Liver (tissue), 9 donors: Measurements from ENCODE around the gene RAB31. TPM values are rescaled to one million over a fixed set of nuclear protein-coding genes. Genes with fewer than 3 reads are reported as not detected.

Experiments
- DNase-seq: peaks from one replicate; pipeline ENCODE4 v3.0.0-alpha.2; 2017; ENCODE audit warnings: low spot score
- H3K27ac ChIP-seq, 2 donors: one replicate each; pipeline ENCODE4 v1.7.0; 2013; ENCODE audit warnings: inconsistent platforms in 2 of 2, low read length in 2 of 2, control low read depth in 1 of 2, low read depth in 1 of 2, mild to moderate bottlenecking in 1 of 2
- H3K27me3 ChIP-seq, 4 donors: one replicate each; pipeline versions ENCODE4 v1.6.1 to v1.7.0; 2013; ENCODE audit warnings: low read length in 3 of 4, inconsistent platforms in 1 of 4, mild to moderate bottlenecking in 1 of 4, moderate library complexity in 1 of 4; ENCODE audit not compliant: control insufficient read depth in 4 of 4, insufficient read depth in 4 of 4
- H3K36me3 ChIP-seq, 4 donors: one replicate each; pipeline versions ENCODE4 v1.6.1 to v1.7.0; 2013; ENCODE audit warnings: low read length in 3 of 4, mild to moderate bottlenecking in 3 of 4, low read depth in 1 of 4, moderate library complexity in 1 of 4; ENCODE audit not compliant: control insufficient read depth in 4 of 4, insufficient read depth in 3 of 4
- H3K4me1 ChIP-seq, 4 donors: one replicate each; pipeline versions ENCODE4 v1.6.1 to v1.7.0; 2013; ENCODE audit warnings: low read length in 3 of 4, mild to moderate bottlenecking in 3 of 4, moderate library complexity in 1 of 4; ENCODE audit not compliant: control insufficient read depth in 4 of 4, insufficient read depth in 4 of 4
- H3K4me3 ChIP-seq, 3 donors: one replicate each; pipeline versions ENCODE4 v1.6.1 to v1.7.0; 2013; ENCODE audit warnings: low read length in 3 of 3, control low read depth in 1 of 3, low read depth in 1 of 3, mild to moderate bottlenecking in 1 of 3
- H3K9ac ChIP-seq, 2 donors: one replicate each; pipeline ENCODE4 v1.7.0; 2013; ENCODE audit warnings: low read length in 2 of 2, mild to moderate bottlenecking in 2 of 2, moderate library complexity in 2 of 2, control low read depth in 1 of 2, low read depth in 1 of 2
- H3K9me3 ChIP-seq, 4 donors: one replicate each; pipeline versions ENCODE4 v1.6.1 to v1.7.0; 2013; ENCODE audit warnings: low read length in 3 of 4; ENCODE audit not compliant: control insufficient read depth in 4 of 4
- ATF3 ChIP-seq: IDR thresholded peaks from 2 replicates; pipeline ENCODE4 v1.6.1; 2016; ENCODE audit warnings: antibody characterized with exemption
- CTCF ChIP-seq: fragments of 150-350 bp; IDR thresholded peaks from 2 replicates; pipeline ENCODE4 v1.5.1; 2017; ENCODE audit warnings: improper control_type of control experiment, low read depth, low read length; ENCODE audit not compliant: missing input control
- EGR1 ChIP-seq, 2 donors: IDR thresholded peaks; 2 replicates each; pipeline ENCODE4 v1.6.1; 2016 to 2018; ENCODE audit warnings: antibody characterized with exemption in 2 of 2, low read depth in 2 of 2
- FOXA2 ChIP-seq: IDR thresholded peaks from 2 replicates; pipeline ENCODE4 v1.6.1; 2016; ENCODE audit warnings: antibody characterized with exemption
- GABPA ChIP-seq, 2 donors: IDR thresholded peaks in 1 of 2; conservative IDR thresholded peaks in 1 of 2; 2 replicates each; pipeline ENCODE4 v1.6.1; 2016; ENCODE audit warnings: antibody characterized with exemption in 2 of 2, mild to moderate bottlenecking in 1 of 2, moderate library complexity in 1 of 2
- HNF4A ChIP-seq, 2 donors: conservative IDR thresholded peaks; 2 replicates each; pipeline ENCODE4 v1.6.1; 2016; ENCODE audit warnings: antibody characterized with exemption in 2 of 2, mild to moderate bottlenecking in 2 of 2
- HNF4G ChIP-seq: IDR thresholded peaks from 2 replicates; pipeline ENCODE4 v1.6.1; 2016; ENCODE audit warnings: antibody characterized with exemption
- JUND ChIP-seq, 2 donors: IDR thresholded peaks; 2 replicates each; pipeline ENCODE4 v1.6.1; 2016; ENCODE audit warnings: antibody characterized with exemption in 2 of 2
- MAX ChIP-seq: IDR thresholded peaks from 2 replicates; pipeline ENCODE4 v1.6.1; 2016; ENCODE audit warnings: antibody characterized with exemption
- NR2F2 ChIP-seq: IDR thresholded peaks from 2 replicates; pipeline ENCODE4 v1.6.1; 2016; ENCODE audit warnings: antibody characterized with exemption
- RAD21 ChIP-seq, 2 donors: IDR thresholded peaks; 2 replicates each; pipeline ENCODE4 v1.6.1; 2016; ENCODE audit warnings: antibody characterized with exemption in 2 of 2, mild to moderate bottlenecking in 2 of 2
- REST ChIP-seq: IDR thresholded peaks from 2 replicates; pipeline ENCODE4 v1.6.1; 2016; ENCODE audit warnings: antibody characterized with exemption, mild to moderate bottlenecking
- RXRA ChIP-seq, 2 donors: IDR thresholded peaks; 2 replicates each; pipeline ENCODE4 v1.6.1; 2017 to 2018; ENCODE audit warnings: antibody characterized with exemption in 2 of 2, mild to moderate bottlenecking in 1 of 2
- SP1 ChIP-seq: IDR thresholded peaks from 2 replicates; pipeline ENCODE4 v1.6.1; 2018; ENCODE audit warnings: antibody characterized with exemption, mild to moderate bottlenecking
- TAF1 ChIP-seq: conservative IDR thresholded peaks from 2 replicates; pipeline ENCODE4 v1.6.1; 2016; ENCODE audit warnings: antibody characterized with exemption, mild to moderate bottlenecking
- WGBS: extraction: QIAGEN DNeasy Blood & Tissue Kit; methylation state at CpG from one replicate; pipeline ENCODE4 v1.1.7; 2013; 5-methylcytosine and 5-hydroxymethylcytosine counted together
- polyA plus RNA-seq, 2 donors: library from polyadenylated mRNA; stranded (reverse) in 1 of 2; unstranded in 1 of 2; fragments of 200-250 nt in 1 of 2; fragments of >200 nt in 1 of 2; fragmentation: Nextera tagmentation in 1 of 2; extraction: Ambion mirVana in 1 of 2; gene quantifications; one replicate each; pipeline versions ENCODE4 v1.2.1 to v1.2.3, GENCODE V29; 2013 to 2015
- total RNA-seq, 2 donors: library from RNA; depleted of rRNA; stranded (reverse); fragments of >200 nt; gene quantifications; one replicate each; pipeline ENCODE4 v1.2.3, GENCODE V29; 2014
- donor health status: healthy.
- donor health status: healthy.
- donor health status: healthy.
- donor health status: healthy.
- donor health status: healthy.

The RAB31 gene
- total and polyA plus RNA-seq, 4 donors: 3.6 to 12.8 (median 9.7) TPM

GRCh38 chr18:9861157-9861556 is 153.1 kb downstream of the RAB31 start (continued):
- no peak for TF ChIP-seq FOXA2
- no peak for TF ChIP-seq ATF3
- TF ChIP-seq GABPA (IDR thresholded peaks at IDR 0.05 in 1 of 2, conservative IDR thresholded peaks at IDR 0.05 in 1 of 2): no peak
- TF ChIP-seq HNF4G: no peak
- TF ChIP-seq MAX: no peak
- no peak for TF ChIP-seq HNF4A (conservative IDR thresholded peaks at IDR 0.05)

- H3K4me1 ChIP-seq: no peaks in the 10 kb centered on the region
- H3K9ac ChIP-seq: no peak overlapping the region
- peaks cover 0 to 3% (median 3%) of the 10 kb centered on the region in 4 donors for H3K9me3 ChIP-seq
- no peak for TF ChIP-seq TAF1
- TF ChIP-seq JUND (IDR thresholded peaks at IDR 0.05): no peak
- no peaks in the 10 kb centered on the region for H3K36me3 ChIP-seq
- 74% methylated on average over 4 of the region's 4 CpGs for WGBS
- no peak overlapping the region for H3K27ac ChIP-seq
- no peak for DNase-seq
- H3K4me3 ChIP-seq: no peak overlapping the region
- no peaks in the 10 kb centered on the region for H3K27me3 ChIP-seq
Measured at GRCh38 chr18:9861933-9862332, 153.8 kb downstream of the RAB31 start.

GRCh38 chr18:9862686-9863085 is 154.6 kb downstream of the RAB31 start:
- Histone ChIP-seq H3K27ac (no peak overlapping the region), H3K9me3 (peaks cover 0 to 3% (median 3%) of the 10 kb centered on the region in 4 donors), H3K36me3 (no peaks in the 10 kb centered on the region), H3K27me3 (no peaks in the 10 kb centered on the region), H3K4me1 (no peaks in the 10 kb centered on the region), H3K4me3 (no peak overlapping the region), H3K9ac (no peak overlapping the region)
- DNase-seq: no peak
- TF ChIP-seq HNF4G (no peak), RXRA (IDR thresholded peaks at IDR 0.05) (no peak), EGR1 (IDR thresholded peaks at IDR 0.05; ENCODE audit: low read depth in 2 of 2) (no peak), NR2F2 (no peak), RAD21 (IDR thresholded peaks at IDR 0.05) (no peak), TAF1 (no peak), HNF4A (conservative IDR thresholded peaks at IDR 0.05) (no peak), GABPA (IDR thresholded peaks at IDR 0.05 in 1 of 2, conservative IDR thresholded peaks at IDR 0.05 in 1 of 2) (no peak), ATF3 (no peak), CTCF (no peak), REST (no peak), JUND (IDR thresholded peaks at IDR 0.05) (no peak), SP1 (no peak), FOXA2 (no peak), MAX (no peak)
- WGBS: 61% methylated on average over 3 of the region's 3 CpGs
